Bronchial epithelial cell (primary cell): Measurements from ENCODE around the gene KRTAP22-2. TPM values are rescaled to one million over a fixed set of nuclear protein-coding genes. Genes with fewer than 3 reads are reported as not detected.

Experiments
- DNase-seq: peaks from one replicate; pipeline ENCODE4 v3.0.0-alpha.2; 2010; ENCODE audit warnings: low read depth
- FAIRE-seq: peaks from 2 replicates; lab custom pipeline; 2011; peaks lifted over from hg19 to GRCh38; lab: Jason Lieb, UNC
- H3K27me3 ChIP-seq: 2 replicates; pipeline ENCODE4 v1.5.1; 2011; ENCODE audit warnings: low read length; ENCODE audit not compliant: control insufficient read depth, insufficient read depth
- H3K36me3 ChIP-seq: 2 replicates; pipeline ENCODE4 v1.5.1; 2011; ENCODE audit warnings: low read length; ENCODE audit not compliant: control insufficient read depth, insufficient read depth
- H3K4me3 ChIP-seq: 2 replicates; pipeline ENCODE4 v1.5.1; 2011; ENCODE audit warnings: mild to moderate bottlenecking, low read depth, low read length, control low read depth
- CTCF ChIP-seq: IDR thresholded peaks from 2 replicates; pipeline ENCODE4 v1.5.1; 2011; ENCODE audit warnings: mild to moderate bottlenecking, moderate library complexity, low read length, control low read depth, inconsistent platforms; ENCODE audit not compliant: insufficient read depth, severe bottlenecking
- total RNA-seq: library from RNA; depleted of rRNA; stranded (reverse); fragments of >200 nt; gene quantifications from 2 replicates; pipeline ENCODE4 v1.2.1, GENCODE V29; 2014

The KRTAP22-2 gene
- total RNA-seq, 1 donor from 2014 or later: not detected

DNA sequence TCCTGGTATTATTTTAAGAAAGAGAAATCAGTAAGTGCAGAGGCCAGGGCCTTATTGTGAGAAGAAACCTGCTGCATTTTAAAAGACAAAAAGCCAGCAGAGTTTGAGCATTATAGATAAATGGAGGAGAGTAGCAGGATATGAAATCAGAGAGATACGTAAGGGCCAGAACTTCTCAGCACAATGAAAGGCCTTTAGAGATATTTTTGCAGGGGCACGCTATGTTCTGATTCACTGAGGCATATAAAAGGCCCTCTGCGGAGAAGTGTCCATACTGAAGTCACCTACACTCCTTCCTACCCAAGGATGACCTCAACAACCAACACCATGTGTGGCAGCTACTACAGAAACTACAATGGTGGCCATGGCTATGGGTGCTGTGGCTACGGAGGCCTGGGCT is 1.9 kb upstream of the KRTAP22-2 start, which contains the start of gene KRTAP6-3:
Gene KRTAP6-3 (plus strand): TSS at position 301 of the 400 bp plus-strand sequence. CDS start 6 bp downstream, at position 307.
- TF ChIP-seq CTCF: no peak
- FAIRE-seq: no peak
- no peak for DNase-seq
- Histone ChIP-seq H3K36me3 (no peaks in the 10 kb centered on the region), H3K27me3 (no peaks in the 10 kb centered on the region), H3K4me3 (no peak within 1 kb of the TSS)

GRCh38 chr21:30582870-30583269 is 7.3 kb downstream of the KRTAP22-2 start:
- no peaks in the 10 kb centered on the region for H3K27me3 ChIP-seq
- TF ChIP-seq CTCF: no peak
- no peak for DNase-seq
- no peaks in the 10 kb centered on the region for H3K36me3 ChIP-seq
- H3K4me3 ChIP-seq: no peak overlapping the region
- FAIRE-seq: no peak

DNA sequence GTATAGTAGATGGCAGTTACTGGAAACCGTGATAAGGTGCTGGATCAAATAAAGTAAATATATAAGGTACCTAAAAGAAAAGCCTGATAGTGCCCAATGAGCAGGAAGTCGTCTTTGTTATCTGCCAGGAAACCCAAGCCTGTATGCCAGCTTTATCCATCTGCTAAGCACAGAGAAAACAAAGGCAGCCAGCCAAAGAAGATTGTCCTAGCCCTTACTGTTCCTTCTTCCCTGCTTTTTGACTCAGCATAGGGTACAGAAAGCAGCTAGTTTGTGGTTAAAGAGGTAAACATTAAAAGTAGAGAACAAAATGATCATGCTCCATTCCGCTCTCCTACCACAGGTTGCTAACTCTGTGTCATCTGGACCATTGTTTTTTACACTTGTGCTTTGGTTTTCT is 10.1 kb downstream of the KRTAP22-2 start:
- no peak for TF ChIP-seq CTCF
- no peak overlapping the region for H3K4me3 ChIP-seq
- H3K36me3 ChIP-seq: no peaks in the 10 kb centered on the region
- DNase-seq (no peak), FAIRE-seq (no peak)
- H3K27me3 ChIP-seq: no peaks in the 10 kb centered on the region

GRCh38 chr21:30579346-30579745 is 10.9 kb downstream of the KRTAP22-2 start:
- Histone ChIP-seq H3K36me3 (no peaks in the 10 kb centered on the region), H3K27me3 (no peaks in the 10 kb centered on the region), H3K4me3 (no peak overlapping the region)
- DNase-seq (no peak), FAIRE-seq (no peak)
- TF ChIP-seq CTCF: no peak

DNA sequence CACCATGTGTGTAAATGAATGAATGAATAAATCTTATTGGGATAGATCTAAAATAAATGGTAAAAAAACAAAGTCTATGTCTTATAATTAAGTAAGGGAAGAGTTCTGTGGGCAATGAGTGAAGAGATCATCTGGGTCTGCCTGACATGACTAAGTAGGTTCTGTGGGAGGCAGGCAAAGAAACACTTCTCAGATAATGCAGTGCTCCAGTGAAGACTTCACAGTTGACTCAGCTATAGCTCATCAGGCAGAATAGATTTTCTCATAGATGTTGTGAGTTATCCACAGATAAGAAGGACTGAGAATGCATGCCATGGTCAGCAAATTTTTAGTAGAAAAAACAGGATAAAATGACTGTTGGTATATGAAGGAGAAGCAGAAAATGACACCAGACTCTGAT is 12.4 kb downstream of the KRTAP22-2 start:
- Histone ChIP-seq H3K27me3 (no peaks in the 10 kb centered on the region), H3K36me3 (no peaks in the 10 kb centered on the region), H3K4me3 (no peak overlapping the region)
- TF ChIP-seq CTCF: no peak
- DNase-seq: no peak
- FAIRE-seq: no peak

GRCh38 chr21:30567617-30568016 is 22.6 kb downstream of the KRTAP22-2 start:
- no peak for TF ChIP-seq CTCF

More at GRCh38 chr21:30567617-30568016, 22.6 kb downstream of the KRTAP22-2 start:
- Histone ChIP-seq H3K36me3 (no peaks in the 10 kb centered on the region), H3K4me3 (no peak overlapping the region), H3K27me3 (no peaks in the 10 kb centered on the region)
- DNase-seq (no peak), FAIRE-seq (no peak)
